Measurements from ENCODE around the gene SPATA31C1.

Gene SPATA31C1

DNA sequence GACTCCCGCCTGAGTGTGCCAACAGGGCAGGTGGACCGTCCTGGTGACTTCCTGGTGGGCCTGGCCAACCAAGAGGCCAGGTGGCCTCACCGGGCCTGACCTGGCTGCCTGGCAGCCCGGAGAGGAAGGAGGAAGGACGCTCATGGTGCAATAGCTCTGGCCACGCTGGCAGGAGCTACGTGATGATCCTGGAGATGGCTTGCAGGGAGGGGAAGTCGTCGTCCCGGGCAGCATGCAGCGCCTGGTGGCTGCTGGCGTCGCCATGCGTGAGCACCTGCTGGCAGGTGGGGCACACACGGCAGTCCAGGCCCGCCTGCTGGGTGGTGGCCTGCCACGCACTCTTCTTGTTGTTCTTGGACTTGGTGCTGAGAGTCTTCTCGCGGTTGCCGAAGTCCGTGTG, 26.3 kb downstream of the SPATA31C1 start:
- no peak for DNase-seq

- DNase-seq, result no peak
Observed at GRCh38 chr9:87944682-87945081, 26.9 kb downstream of the SPATA31C1 start.

DNA sequence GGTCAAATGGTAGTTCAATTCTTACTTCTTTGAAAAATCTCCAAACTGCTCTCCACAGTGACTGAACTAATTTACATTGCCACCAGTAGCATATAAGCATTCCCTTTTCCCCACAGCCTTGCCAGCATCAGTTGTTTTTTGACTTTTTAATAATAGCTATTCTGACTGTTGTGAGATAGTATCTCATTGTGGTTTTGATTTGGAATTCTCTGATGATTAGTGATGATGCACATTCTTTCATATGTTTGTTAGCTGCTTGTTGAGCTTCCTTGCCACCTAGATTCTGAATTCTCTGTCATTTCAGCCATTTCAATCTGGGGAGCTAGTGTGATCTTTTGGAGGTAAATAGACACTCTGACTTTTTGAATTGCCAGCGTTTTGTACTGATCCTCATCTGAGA, 32.5 kb downstream of the SPATA31C1 start:
- DNase-seq, result no peak

GRCh38 chr9:87950765-87951488, 33.2 kb downstream of the SPATA31C1 start:
- DNase-seq, result peak; percentile 58

DNA sequence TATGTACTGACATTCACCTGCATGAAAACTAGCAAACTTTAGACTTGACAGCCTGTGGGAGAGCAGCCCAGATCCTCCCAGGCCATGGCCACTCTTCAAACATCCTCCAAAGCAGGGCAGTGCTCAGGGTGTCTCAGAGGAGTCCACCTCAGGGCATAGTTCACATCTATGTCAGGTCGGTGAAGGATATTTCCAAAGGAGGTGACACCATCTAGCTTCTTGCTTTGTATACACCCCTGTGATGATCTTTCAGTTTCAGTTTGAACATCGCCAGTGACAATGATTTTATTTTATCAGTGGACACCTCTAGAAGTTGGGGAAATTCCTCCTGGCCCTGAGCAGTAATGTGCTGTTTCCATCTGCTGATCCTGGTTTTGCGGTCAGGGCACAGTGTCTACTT, 36.5 kb downstream of the SPATA31C1 start:
- no peak for DNase-seq

DNA sequence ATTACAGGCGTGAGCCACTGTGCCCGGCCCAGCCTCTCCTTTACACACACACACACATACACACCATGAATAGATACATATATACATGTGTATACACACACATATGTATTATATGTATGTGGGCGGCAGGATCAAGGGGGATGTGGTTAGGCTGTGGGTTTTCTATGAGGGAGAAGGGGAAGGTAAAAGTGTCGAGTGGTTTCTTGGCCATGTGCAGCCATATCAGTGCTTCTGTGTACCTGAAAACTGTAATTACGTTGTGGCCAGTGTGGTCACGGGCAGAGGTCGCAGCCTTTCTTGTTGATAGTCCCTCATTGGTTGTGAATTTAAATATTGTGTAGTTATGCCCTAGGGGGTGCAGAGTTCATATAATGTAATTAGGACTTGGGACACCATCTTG, 40.1 kb downstream of the SPATA31C1 start:
- no peak for DNase-seq

DNA sequence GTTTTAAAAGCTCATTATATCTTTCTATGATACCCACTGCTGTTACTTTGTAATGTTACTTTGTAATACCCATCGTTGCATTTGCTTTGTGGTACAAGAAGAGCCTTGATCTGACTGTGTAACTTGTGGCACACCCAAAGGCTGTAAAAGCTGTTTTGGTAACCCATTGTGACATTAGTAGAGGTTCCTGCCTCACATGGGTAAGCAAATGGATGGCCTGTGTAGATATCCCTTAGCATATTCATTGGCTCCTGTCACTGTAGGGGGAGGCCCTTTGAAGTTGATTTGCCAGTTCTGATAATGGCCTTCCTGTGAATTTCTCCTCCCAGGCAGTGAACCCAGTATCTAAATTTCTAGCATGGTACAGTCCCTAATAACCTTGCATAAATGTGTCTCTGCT, 40.8 kb downstream of the SPATA31C1 start:
- DNase-seq, result no peak

DNA sequence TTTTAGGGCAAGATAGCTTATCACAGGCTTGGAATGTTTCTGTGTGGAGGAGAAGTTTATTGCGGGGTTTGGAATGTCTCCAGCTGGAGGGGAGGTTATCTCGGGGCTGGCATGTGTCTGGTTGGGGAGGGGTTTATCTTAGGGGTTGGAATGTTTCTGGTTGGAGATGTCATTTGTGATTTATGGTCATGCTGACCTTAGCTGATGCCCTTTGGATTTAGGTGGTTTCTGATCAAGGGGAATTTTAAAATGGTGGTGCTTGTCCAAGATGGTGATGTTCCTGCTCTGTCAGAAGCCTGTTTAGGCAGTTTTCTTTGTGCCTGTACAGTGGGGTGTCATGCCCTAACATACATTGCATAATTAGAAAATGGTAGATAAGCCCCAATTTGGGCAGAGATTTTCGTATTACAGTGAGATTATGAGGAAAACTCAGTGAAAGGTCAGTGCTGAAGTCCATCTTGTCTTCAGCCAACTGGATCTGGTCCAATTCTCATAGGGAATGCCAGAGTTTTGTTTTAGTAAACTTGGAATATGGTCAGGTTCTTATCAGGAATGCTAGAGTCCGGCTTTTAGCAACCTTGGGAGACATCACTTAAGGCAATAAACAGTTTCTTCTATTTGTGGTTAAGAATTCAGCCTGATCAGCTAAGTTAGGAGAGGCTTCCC, 42.3 kb downstream of the SPATA31C1 start:
- DNase-seq, result peak; percentile 14

GRCh38 chr9:87963770-87964169, 46.0 kb downstream of the SPATA31C1 start:
- no peak for DNase-seq

DNA sequence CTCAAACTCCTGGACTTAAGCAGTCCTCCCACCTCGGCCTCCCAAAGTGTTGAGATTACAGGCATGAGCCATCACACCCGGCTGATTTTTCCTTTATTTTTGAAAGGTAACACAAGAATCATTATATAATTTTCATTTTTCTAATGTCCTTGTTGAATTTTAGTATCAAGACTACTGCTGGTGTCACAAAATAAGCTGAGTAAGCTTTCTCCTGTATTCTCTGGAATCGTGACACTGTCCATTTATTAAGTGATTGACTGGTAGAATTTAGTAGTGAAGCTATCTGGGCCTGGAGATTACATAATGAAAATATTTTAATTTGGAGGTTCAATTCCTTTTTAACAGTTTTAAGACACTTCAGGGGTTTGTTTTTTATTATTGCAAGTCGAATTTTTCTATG, 47.1 kb downstream of the SPATA31C1 start:
- DNase-seq, result no peak

GRCh38 chr9:87968155-87968554, 50.4 kb downstream of the SPATA31C1 start:
- no peak for DNase-seq

- no peak for DNase-seq
Observed at GRCh38 chr9:87970602-87971001, 52.8 kb downstream of the SPATA31C1 start.

DNA sequence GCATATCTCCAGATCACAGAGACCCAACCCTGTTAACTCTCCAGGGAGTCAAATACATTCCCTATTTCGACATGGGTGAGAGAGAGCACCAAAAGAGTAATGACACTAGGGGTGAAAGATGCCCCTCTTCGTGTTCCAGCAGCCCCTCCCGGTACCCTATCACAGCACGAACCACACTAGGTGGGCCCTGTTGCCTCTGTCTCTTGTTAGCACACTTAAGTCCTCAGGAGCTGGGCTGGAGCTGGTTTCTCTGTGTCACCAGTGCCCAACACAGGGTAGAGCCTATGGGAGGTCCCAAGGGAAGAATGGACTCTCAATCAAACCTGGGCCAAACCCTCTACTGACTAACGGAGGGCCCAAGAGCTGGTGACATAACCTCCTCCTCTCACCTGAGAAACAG, 55.4 kb downstream of the SPATA31C1 start:
- no peak for DNase-seq

Data from hematopoietic multipotent progenitor cell treated with erythropoietin and hydrocortisone succinate and interleukin-3 and kit ligand, for 8 days (in vitro differentiated cells).